Endothelial cell (in vitro differentiated cells): ENCODE measurements around the gene OXCT1. TPM values are rescaled to one million over a fixed set of nuclear protein-coding genes. Genes with fewer than 3 reads are reported as not detected.

Source experiments
- DNase-seq: peaks from one replicate; pipeline ENCODE4 v3.0.0; 2021; ENCODE audit warnings: low spot score
- H3K27ac Mint-ChIP-seq: one replicate; pipeline ENCODE4 v1.8.0; 2021; ENCODE audit warnings: mixed read lengths, inconsistent platforms; ENCODE audit not compliant: unreplicated experiment
- H3K27me3 Mint-ChIP-seq: one replicate; pipeline ENCODE4 v1.8.0; 2021; ENCODE audit warnings: mild to moderate bottlenecking, moderate library complexity, mixed read lengths, inconsistent platforms; ENCODE audit not compliant: unreplicated experiment
- H3K36me3 Mint-ChIP-seq: one replicate; pipeline ENCODE4 v1.8.0; 2021; ENCODE audit warnings: mild to moderate bottlenecking, low read depth, mixed read lengths, inconsistent platforms; ENCODE audit not compliant: unreplicated experiment
- H3K4me1 Mint-ChIP-seq: one replicate; pipeline ENCODE4 v1.8.0; 2021; ENCODE audit warnings: mild to moderate bottlenecking, mixed read lengths, inconsistent platforms; ENCODE audit not compliant: unreplicated experiment
- H3K4me3 Mint-ChIP-seq: one replicate; pipeline ENCODE4 v1.8.0; 2021; ENCODE audit warnings: mild to moderate bottlenecking, mixed read lengths, inconsistent platforms; ENCODE audit not compliant: unreplicated experiment
- H3K9me3 Mint-ChIP-seq: one replicate; pipeline ENCODE4 v1.8.0; 2021; ENCODE audit warnings: mixed read lengths, inconsistent platforms; ENCODE audit not compliant: unreplicated experiment
- CTCF ChIP-seq: fragments of 200-600 bp; sonication (generic); IDR thresholded peaks from one replicate; pipeline ENCODE4 v1.5.0; 2021; ENCODE audit warnings: antibody characterized with exemption; ENCODE audit not compliant: unreplicated experiment
- total RNA-seq: library from RNA; stranded (reverse); fragmentation: NEBNext Ultra II Directional; extraction: Animal tissue kit (Norgen Biotek cat#: 25700); gene quantifications from one replicate; pipeline ENCODE4 v1.2.1, GENCODE V29; 2021; ENCODE audit not compliant: unreplicated experiment

Gene OXCT1
- total RNA-seq, 1 donor from 2014 or later: 6.5 TPM

- no peaks in the 10 kb centered on the region for H3K9me3 Mint-ChIP-seq
- no peak for DNase-seq
- H3K4me3 Mint-ChIP-seq: no peak overlapping the region
- no peak for TF ChIP-seq CTCF
- H3K27ac Mint-ChIP-seq: no peak overlapping the region
- no peaks in the 10 kb centered on the region for H3K27me3 Mint-ChIP-seq
- H3K4me1 Mint-ChIP-seq: no peaks in the 10 kb centered on the region
- H3K36me3 Mint-ChIP-seq: no peaks in the 10 kb centered on the region
Measured at GRCh38 chr5:41863871-41864486, 6.2 kb downstream of the OXCT1 start.

GRCh38 chr5:41858890-41859289 is 11.3 kb downstream of the OXCT1 start:
- H3K4me3 Mint-ChIP-seq: no peak overlapping the region
- no peaks in the 10 kb centered on the region for H3K9me3 Mint-ChIP-seq
- H3K27ac Mint-ChIP-seq: no peak overlapping the region
- peaks cover 1% of the 10 kb centered on the region for H3K27me3 Mint-ChIP-seq
- TF ChIP-seq CTCF: no peak
- H3K4me1 Mint-ChIP-seq: no peaks in the 10 kb centered on the region
- no peak for DNase-seq
- no peaks in the 10 kb centered on the region for H3K36me3 Mint-ChIP-seq

GRCh38 chr5:41857989-41858388 is 12.2 kb downstream of the OXCT1 start:
- no peaks in the 10 kb centered on the region for H3K4me1 Mint-ChIP-seq
- H3K27me3 Mint-ChIP-seq: peaks cover 1% of the 10 kb centered on the region
- no peak for TF ChIP-seq CTCF
- no peaks in the 10 kb centered on the region for H3K36me3 Mint-ChIP-seq
- H3K27ac Mint-ChIP-seq: no peak overlapping the region
- H3K4me3 Mint-ChIP-seq: no peak overlapping the region
- DNase-seq: no peak
- no peaks in the 10 kb centered on the region for H3K9me3 Mint-ChIP-seq

- Mint-ChIP-seq H3K27me3 (peaks cover 1% of the 10 kb centered on the region), H3K27ac (no peak overlapping the region), H3K4me1 (no peaks in the 10 kb centered on the region), H3K4me3 (no peak overlapping the region), H3K9me3 (no peaks in the 10 kb centered on the region), H3K36me3 (no peaks in the 10 kb centered on the region)
- peak; percentile 71 for TF ChIP-seq CTCF
- peak; percentile 62 for DNase-seq
Measured at GRCh38 chr5:41856644-41857491, 13.4 kb downstream of the OXCT1 start.

GRCh38 chr5:41852293-41852692 is 17.9 kb downstream of the OXCT1 start:
- H3K27me3 Mint-ChIP-seq: no peaks in the 10 kb centered on the region
- no peak overlapping the region for H3K27ac Mint-ChIP-seq

More at GRCh38 chr5:41852293-41852692, 17.9 kb downstream of the OXCT1 start:
- H3K36me3 Mint-ChIP-seq: peaks cover 11% of the 10 kb centered on the region
- no peaks in the 10 kb centered on the region for H3K4me1 Mint-ChIP-seq
- no peak for TF ChIP-seq CTCF
- H3K9me3 Mint-ChIP-seq: no peaks in the 10 kb centered on the region
- DNase-seq: no peak
- no peak overlapping the region for H3K4me3 Mint-ChIP-seq
